HEK293 (cell line): ENCODE data around the gene WSCD2.

Source experiments
- GFI1B ChIP-seq: fragments of 450-650 bp; formaldehyde crosslinking; IDR thresholded peaks from 2 replicates; pipeline ENCODE4 v1.5.1; 2016; ENCODE audit warnings: missing biosample characterization, missing genetic modification characterization
- ZEB2 ChIP-seq: fragments of 450-650 bp; formaldehyde crosslinking; IDR thresholded peaks from 2 replicates; pipeline ENCODE4 v1.5.1; 2016; ENCODE audit warnings: missing biosample characterization, missing genetic modification characterization
- ZNF133 ChIP-seq: fragments of 450-650 bp; formaldehyde crosslinking; IDR thresholded peaks from 2 replicates; pipeline ENCODE4 v1.5.1; 2016; ENCODE audit warnings: missing biosample characterization, missing genetic modification characterization
- ZNF274 ChIP-seq, 2 experiments: fragments of 200-500 bp in 1 of 2; fragments of 450-650 bp in 1 of 2; sonication (Bioruptor generic) in 1 of 2; formaldehyde crosslinking in 1 of 2; IDR thresholded peaks; 2 replicates each; pipeline versions ENCODE4 v1.5.1 to v1.6.1; 2014 to 2016; ENCODE audit warnings: borderline replicate concordance in 1 of 2, inconsistent platforms in 1 of 2, low read length in 1 of 2, missing biosample characterization in 1 of 2, missing genetic modification characterization in 1 of 2
- ZNF350 ChIP-seq: fragments of 450-650 bp; formaldehyde crosslinking; IDR thresholded peaks from 2 replicates; pipeline ENCODE4 v1.5.0; 2017; ENCODE audit warnings: missing biosample characterization, mild to moderate bottlenecking, missing genetic modification characterization
- ZNF544 ChIP-seq: fragments of 450-650 bp; formaldehyde crosslinking; IDR thresholded peaks from 2 replicates; pipeline ENCODE4 v1.5.0; 2017; ENCODE audit warnings: missing biosample characterization, missing genetic modification characterization
- ZNF596 ChIP-seq: fragments of 450-650 bp; IDR thresholded peaks from 2 replicates; pipeline ENCODE4 v1.5.0; 2018; ENCODE audit warnings: missing biosample characterization, mild to moderate bottlenecking, missing genetic modification characterization, moderate library complexity
- ZNF707 ChIP-seq: fragments of 450-650 bp; formaldehyde crosslinking; IDR thresholded peaks from 2 replicates; pipeline ENCODE4 v1.5.1; 2016; ENCODE audit warnings: missing biosample characterization, missing genetic modification characterization
- TF ChIP-seq, protein P1 (sequence below): fragments of 450-650 bp; formaldehyde crosslinking; IDR thresholded peaks from 2 replicates; pipeline ENCODE4 v1.5.1; 2016; ENCODE audit warnings: missing biosample characterization, missing genetic modification characterization
- TF ChIP-seq, protein P2 (sequence below): fragments of 450-650 bp; formaldehyde crosslinking; IDR thresholded peaks from 2 replicates; pipeline ENCODE4 v1.5.1; 2016; ENCODE audit warnings: missing biosample characterization, missing genetic modification characterization
- TF ChIP-seq, protein P3 (sequence below): fragments of 450-650 bp; formaldehyde crosslinking; IDR thresholded peaks from 2 replicates; pipeline ENCODE4 v1.5.1; 2016; ENCODE audit warnings: missing biosample characterization, missing genetic modification characterization, borderline replicate concordance
- TF ChIP-seq, protein P4 (sequence below): fragments of 450-650 bp; formaldehyde crosslinking; IDR thresholded peaks from 2 replicates; pipeline ENCODE4 v1.5.1; 2016; ENCODE audit warnings: missing biosample characterization, missing genetic modification characterization
- TF ChIP-seq, protein P5 (sequence below): fragments of 450-650 bp; formaldehyde crosslinking; IDR thresholded peaks from 2 replicates; pipeline ENCODE4 v1.5.1; 2016; ENCODE audit warnings: missing biosample characterization, missing genetic modification characterization, low read depth

DNA sequence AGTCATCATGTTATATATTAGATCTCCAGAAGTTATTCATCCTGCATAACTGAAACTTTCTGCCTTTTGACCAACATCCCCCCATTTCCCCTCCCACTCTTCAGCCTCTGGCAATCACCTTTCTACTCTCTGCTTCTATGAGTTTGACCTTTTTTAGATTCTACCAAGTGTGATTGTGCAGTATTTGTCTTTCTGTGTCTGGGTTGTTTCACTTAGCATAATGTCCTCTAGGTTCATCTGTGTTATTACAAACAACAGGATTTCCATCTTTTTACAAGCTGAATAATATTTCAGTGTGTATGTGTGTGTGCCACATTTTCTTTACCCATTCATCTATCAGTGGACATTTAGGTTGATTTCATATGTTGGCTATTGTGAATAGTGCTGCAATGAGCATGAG lies 11.2 kb upstream of the WSCD2 start:
- TF ChIP-seq ZNF350, result no peak
- TF ChIP-seq, protein P1, sequence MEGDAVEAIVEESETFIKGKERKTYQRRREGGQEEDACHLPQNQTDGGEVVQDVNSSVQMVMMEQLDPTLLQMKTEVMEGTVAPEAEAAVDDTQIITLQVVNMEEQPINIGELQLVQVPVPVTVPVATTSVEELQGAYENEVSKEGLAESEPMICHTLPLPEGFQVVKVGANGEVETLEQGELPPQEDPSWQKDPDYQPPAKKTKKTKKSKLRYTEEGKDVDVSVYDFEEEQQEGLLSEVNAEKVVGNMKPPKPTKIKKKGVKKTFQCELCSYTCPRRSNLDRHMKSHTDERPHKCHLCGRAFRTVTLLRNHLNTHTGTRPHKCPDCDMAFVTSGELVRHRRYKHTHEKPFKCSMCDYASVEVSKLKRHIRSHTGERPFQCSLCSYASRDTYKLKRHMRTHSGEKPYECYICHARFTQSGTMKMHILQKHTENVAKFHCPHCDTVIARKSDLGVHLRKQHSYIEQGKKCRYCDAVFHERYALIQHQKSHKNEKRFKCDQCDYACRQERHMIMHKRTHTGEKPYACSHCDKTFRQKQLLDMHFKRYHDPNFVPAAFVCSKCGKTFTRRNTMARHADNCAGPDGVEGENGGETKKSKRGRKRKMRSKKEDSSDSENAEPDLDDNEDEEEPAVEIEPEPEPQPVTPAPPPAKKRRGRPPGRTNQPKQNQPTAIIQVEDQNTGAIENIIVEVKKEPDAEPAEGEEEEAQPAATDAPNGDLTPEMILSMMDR (tag by site-specific recombination), result no peak
- no peak for TF ChIP-seq ZNF544 (tag by site-specific recombination)
- TF ChIP-seq, protein P2, sequence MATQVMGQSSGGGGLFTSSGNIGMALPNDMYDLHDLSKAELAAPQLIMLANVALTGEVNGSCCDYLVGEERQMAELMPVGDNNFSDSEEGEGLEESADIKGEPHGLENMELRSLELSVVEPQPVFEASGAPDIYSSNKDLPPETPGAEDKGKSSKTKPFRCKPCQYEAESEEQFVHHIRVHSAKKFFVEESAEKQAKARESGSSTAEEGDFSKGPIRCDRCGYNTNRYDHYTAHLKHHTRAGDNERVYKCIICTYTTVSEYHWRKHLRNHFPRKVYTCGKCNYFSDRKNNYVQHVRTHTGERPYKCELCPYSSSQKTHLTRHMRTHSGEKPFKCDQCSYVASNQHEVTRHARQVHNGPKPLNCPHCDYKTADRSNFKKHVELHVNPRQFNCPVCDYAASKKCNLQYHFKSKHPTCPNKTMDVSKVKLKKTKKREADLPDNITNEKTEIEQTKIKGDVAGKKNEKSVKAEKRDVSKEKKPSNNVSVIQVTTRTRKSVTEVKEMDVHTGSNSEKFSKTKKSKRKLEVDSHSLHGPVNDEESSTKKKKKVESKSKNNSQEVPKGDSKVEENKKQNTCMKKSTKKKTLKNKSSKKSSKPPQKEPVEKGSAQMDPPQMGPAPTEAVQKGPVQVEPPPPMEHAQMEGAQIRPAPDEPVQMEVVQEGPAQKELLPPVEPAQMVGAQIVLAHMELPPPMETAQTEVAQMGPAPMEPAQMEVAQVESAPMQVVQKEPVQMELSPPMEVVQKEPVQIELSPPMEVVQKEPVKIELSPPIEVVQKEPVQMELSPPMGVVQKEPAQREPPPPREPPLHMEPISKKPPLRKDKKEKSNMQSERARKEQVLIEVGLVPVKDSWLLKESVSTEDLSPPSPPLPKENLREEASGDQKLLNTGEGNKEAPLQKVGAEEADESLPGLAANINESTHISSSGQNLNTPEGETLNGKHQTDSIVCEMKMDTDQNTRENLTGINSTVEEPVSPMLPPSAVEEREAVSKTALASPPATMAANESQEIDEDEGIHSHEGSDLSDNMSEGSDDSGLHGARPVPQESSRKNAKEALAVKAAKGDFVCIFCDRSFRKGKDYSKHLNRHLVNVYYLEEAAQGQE (tag by site-specific recombination), result no peak
- TF ChIP-seq GFI1B, result no peak
- no peak for TF ChIP-seq ZNF133 (tag by site-specific recombination)
- TF ChIP-seq, protein P3, sequence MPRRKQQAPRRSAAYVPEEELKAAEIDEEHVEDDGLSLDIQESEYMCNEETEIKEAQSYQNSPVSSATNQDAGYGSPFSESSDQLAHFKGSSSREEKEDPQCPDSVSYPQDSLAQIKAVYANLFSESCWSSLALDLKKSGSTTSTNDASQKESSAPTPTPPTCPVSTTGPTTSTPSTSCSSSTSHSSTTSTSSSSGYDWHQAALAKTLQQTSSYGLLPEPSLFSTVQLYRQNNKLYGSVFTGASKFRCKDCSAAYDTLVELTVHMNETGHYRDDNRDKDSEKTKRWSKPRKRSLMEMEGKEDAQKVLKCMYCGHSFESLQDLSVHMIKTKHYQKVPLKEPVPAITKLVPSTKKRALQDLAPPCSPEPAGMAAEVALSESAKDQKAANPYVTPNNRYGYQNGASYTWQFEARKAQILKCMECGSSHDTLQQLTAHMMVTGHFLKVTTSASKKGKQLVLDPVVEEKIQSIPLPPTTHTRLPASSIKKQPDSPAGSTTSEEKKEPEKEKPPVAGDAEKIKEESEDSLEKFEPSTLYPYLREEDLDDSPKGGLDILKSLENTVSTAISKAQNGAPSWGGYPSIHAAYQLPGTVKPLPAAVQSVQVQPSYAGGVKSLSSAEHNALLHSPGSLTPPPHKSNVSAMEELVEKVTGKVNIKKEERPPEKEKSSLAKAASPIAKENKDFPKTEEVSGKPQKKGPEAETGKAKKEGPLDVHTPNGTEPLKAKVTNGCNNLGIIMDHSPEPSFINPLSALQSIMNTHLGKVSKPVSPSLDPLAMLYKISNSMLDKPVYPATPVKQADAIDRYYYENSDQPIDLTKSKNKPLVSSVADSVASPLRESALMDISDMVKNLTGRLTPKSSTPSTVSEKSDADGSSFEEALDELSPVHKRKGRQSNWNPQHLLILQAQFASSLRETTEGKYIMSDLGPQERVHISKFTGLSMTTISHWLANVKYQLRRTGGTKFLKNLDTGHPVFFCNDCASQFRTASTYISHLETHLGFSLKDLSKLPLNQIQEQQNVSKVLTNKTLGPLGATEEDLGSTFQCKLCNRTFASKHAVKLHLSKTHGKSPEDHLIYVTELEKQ (tag by site-specific recombination), result no peak
- TF ChIP-seq ZNF274 (IDR thresholded peaks at IDR 0.05; ENCODE audit: low read length), result no peak
- TF ChIP-seq ZNF274 (tag by site-specific recombination; IDR thresholded peaks at IDR 0.05; ENCODE audit: borderline replicate concordance), result no peak
- TF ChIP-seq, protein P4, sequence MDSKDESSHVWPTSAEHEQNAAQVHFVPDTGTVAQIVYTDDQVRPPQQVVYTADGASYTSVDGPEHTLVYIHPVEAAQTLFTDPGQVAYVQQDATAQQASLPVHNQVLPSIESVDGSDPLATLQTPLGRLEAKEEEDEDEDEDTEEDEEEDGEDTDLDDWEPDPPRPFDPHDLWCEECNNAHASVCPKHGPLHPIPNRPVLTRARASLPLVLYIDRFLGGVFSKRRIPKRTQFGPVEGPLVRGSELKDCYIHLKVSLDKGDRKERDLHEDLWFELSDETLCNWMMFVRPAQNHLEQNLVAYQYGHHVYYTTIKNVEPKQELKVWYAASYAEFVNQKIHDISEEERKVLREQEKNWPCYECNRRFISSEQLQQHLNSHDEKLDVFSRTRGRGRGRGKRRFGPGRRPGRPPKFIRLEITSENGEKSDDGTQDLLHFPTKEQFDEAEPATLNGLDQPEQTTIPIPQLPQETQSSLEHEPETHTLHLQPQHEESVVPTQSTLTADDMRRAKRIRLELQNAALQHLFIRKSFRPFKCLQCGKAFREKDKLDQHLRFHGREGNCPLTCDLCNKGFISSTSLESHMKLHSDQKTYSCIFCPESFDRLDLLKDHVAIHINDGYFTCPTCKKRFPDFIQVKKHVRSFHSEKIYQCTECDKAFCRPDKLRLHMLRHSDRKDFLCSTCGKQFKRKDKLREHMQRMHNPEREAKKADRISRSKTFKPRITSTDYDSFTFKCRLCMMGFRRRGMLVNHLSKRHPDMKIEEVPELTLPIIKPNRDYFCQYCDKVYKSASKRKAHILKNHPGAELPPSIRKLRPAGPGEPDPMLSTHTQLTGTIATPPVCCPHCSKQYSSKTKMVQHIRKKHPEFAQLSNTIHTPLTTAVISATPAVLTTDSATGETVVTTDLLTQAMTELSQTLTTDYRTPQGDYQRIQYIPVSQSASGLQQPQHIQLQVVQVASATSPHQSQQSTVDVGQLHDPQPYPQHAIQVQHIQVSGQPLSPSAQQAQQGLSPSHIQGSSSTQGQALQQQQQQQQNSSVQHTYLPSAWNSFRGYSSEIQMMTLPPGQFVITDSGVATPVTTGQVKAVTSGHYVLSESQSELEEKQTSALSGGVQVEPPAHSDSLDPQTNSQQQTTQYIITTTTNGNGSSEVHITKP, result no peak
- no peak for TF ChIP-seq ZNF707 (tag by site-specific recombination)
- TF ChIP-seq ZEB2 (tag by site-specific recombination), result no peak
- TF ChIP-seq, protein P5, sequence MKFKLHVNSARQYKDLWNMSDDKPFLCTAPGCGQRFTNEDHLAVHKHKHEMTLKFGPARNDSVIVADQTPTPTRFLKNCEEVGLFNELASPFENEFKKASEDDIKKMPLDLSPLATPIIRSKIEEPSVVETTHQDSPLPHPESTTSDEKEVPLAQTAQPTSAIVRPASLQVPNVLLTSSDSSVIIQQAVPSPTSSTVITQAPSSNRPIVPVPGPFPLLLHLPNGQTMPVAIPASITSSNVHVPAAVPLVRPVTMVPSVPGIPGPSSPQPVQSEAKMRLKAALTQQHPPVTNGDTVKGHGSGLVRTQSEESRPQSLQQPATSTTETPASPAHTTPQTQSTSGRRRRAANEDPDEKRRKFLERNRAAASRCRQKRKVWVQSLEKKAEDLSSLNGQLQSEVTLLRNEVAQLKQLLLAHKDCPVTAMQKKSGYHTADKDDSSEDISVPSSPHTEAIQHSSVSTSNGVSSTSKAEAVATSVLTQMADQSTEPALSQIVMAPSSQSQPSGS (tag by site-specific recombination), result no peak
- no peak for TF ChIP-seq ZNF596 (tag by site-specific recombination)
